Sciatic nerve (tissue), 2 donors: ENCODE measurements around the gene NKX2-4. TPM values are rescaled to one million over a fixed set of nuclear protein-coding genes. Genes with fewer than 3 reads are reported as not detected.
"Not testable (repeated sequence)": the region's sequence is repeated elsewhere in the genome, so short reads cannot be mapped to it uniquely, and the experiment has no call there.

Source experiments
- ATAC-seq: fragments of 200-7000 bp; cut with Tn5 transposase; one replicate; pipeline ENCODE4 v1.9.1; 2020; ENCODE audit warnings: mild to moderate bottlenecking, moderate library complexity
- DNase-seq: peaks from one replicate; pipeline ENCODE4 v3.0.0-alpha.2; 2020; ENCODE audit warnings: low spot score
- intact Hi-C: fragments of 100-400 bp; cut with DNase I; formaldehyde crosslinking; loops from one replicate; pipeline ENCODE4 v1.14.2; 2022
- total RNA-seq: library from RNA; stranded (reverse); fragmentation: NEBNext Ultra II Directional; extraction: Animal tissue kit (Norgen Biotek cat#: 25700); gene quantifications from one replicate; pipeline ENCODE4 v1.2.1, GENCODE V29; 2021
- donor health status: DM: no; HTN: no; CAD: no.
- donor health status: DM: no; HTN: no; CAD: no.

NKX2-4 gene
- total RNA-seq, 1 donor from 2014 or later: not detected

DNA sequence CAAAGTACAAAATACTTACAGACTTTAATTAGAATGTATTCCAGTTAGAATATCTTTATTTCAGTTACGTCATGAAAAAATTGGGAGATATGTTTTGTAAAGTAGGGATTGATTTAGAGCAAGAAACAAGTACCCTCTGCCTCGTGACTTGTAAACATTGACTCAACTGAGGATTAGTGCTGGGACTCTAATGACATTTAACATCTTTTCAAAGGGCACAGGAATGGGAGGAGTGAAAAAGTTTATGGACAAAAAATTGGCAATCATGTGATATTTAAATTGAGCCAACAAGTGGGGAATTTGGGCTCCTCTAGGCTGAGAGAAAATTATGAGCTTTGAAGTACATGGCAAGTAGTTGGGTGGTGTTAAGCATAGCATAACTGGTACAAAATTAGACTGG lies 25.3 kb downstream of the NKX2-4 start:
- intact Hi-C loops: no loop called here
- ATAC-seq (no peak), DNase-seq (no peak)

DNA sequence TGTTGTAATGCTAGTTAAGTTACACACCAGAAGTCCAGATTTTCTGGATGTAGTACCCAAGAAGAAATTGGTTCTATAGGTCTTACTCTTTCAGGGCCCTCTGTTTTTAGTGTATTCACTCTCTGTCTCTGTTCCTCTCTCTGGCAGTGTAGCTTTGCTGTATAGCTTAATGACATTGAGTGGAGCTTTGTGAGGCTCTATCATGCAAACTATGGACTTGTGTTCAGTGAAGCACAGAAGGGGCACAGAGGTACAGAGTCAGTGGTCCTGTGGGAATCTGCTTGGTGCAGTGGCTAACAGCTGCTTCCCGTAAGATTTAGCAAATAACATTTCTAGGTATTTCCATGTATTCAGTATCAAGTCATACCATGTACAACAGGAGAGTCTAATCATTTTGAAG lies 26.1 kb downstream of the NKX2-4 start:
- intact Hi-C loops: no loop called here
- no peak for DNase-seq
- ATAC-seq: no peak

DNA sequence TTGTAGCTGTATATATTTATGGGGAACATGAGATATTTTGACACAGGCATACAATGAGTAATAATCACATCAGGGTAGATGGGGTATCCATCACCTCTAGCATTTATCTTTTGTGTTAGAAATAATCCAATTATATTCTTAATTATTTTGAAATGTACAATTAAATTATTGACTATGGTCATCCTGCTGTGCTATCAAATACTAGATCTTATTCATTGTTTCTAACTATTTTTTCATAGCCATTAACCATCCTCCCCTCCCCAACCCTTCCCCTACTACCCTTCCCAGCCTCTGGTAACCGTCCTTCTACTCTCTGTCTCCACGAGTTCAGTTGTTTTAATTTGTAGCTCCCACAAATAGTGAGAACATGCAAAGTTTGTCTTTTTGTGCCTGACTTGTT lies 28.5 kb downstream of the NKX2-4 start:
- ATAC-seq: no peak
- intact Hi-C loops: no loop called here
- no peak for DNase-seq

DNA sequence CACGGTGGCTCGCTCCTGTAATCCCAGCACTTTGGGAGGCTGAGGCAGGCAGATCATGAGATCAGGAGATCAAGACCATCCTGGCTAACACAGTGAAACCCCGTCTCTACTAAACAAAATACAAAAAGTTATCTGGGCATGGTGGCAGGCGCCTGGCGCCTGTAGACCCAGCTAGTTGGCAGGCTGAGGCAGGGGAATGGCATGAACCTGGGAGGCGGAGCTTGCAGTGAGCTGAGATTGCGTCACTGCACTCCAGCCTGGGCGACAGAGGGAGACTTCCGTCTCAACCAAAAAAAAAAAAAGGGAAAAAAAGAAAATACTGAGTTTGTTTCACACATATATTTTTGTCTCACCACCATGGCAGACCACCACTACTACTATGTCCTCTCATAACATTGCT lies 31.1 kb downstream of the NKX2-4 start:
- intact Hi-C loops, DNase-seq, ATAC-seq: not testable (repeated sequence)

DNA sequence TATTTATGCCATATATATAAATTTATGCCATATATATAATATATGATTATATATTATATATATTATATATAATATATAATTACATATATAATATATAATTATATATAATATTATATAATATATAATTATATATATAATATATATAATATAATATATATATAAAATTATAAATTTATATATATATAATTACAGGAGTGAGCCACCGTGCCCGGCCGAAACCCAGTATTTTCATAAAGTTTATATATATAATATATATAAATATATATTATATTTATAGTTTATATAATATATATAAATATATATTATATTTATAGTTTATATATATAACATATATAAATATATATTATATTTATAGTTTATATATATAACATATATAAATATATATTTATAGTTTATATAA lies 31.6 kb downstream of the NKX2-4 start:
- ATAC-seq (no peak), DNase-seq (no peak)
- intact Hi-C loops: no loop called here

DNA sequence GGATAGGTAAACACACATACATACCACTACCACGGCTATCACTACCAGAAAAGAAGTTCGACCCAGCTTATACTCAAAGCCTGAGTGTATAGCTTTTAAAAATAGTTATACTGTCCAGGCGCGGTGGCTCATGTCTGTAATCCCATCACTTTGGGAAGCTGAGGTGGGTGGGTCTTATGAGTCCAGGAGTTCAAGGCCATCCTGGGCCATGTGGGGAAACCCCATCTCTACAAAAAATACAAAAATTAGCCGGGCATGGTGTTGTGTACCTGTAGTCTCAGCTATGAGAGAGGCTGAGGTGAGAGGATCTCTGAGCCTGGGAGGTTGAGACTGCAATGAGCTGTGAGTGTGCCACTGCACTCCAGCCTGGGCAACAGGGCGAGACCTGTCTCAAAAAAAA lies 32.9 kb downstream of the NKX2-4 start:
- DNase-seq: no peak
- intact Hi-C loops: no loop called here
- ATAC-seq: no peak

DNA sequence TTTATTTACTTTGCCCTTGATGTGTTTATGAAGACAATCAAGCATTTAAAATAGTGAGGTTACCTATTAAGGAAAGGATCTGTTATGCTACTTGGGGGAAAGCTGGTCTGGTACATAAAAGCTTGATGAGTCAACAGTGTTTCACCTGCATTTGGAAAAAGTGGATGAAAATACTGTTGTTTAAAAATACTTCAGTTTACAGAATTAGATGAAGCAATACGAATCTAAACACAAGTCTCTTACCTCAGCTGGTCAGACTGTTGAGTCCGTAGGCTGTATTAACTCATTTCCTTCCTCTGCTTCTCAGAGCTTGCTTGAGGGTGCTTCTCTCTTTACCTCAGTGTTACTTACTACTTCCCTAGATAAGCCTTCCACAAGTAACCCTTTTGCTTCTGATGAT lies 36.1 kb downstream of the NKX2-4 start:
- ATAC-seq (no peak), DNase-seq (no peak)
- intact Hi-C loops: no loop called here

DNA sequence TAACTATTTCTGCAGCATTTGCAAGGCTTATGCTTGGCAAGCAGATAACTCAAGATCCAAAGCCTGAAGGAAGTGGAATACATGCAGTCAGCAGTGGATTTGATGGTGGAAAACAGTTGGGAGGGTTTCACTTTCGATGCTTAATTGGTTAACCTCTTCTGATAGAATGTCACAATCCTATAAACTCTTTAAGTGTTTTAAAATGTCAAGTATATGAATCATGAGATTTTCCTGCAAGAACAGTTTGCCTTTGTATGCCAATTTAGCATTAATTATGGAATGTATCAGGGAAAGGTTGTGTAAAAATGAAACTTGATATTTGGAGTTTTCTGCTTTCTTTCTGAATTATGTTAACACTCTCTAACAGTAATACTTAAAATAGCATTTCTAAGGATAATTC lies 36.6 kb downstream of the NKX2-4 start:
- intact Hi-C loops: no loop called here
- ATAC-seq: no peak

GRCh38 chr20:21358737-21359136 lies 38.6 kb downstream of the NKX2-4 start:
- intact Hi-C loops: no loop called here
- DNase-seq (no peak), ATAC-seq (no peak)

More for the DNA sequence above, 36.6 kb downstream of the NKX2-4 start:
- no peak for DNase-seq

DNA sequence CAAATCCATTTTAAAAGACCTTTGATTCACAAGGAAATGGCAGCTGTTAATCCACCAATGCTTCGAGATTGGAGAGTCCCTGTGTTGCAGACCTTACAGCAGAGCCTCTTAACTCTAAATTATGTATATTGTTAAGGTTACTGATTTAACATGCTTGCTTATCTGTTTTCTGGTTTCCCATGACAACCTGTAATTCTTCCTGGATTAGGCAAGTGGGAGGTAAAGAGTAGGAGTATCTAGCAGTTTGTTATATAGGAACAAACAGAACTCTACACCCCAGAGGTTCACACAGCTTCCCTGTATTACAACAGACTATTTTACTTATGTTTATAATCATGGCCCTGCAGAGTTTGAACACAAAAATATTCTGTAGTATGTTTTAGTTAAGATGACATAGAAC lies 39.5 kb downstream of the NKX2-4 start:
- no peak for DNase-seq
- no peak for ATAC-seq
- intact Hi-C loops: no loop called here

- ATAC-seq (no peak), DNase-seq (no peak)
- intact Hi-C loops: no loop called here
Observed at GRCh38 chr20:21356386-21356785, 40.9 kb downstream of the NKX2-4 start.

DNA sequence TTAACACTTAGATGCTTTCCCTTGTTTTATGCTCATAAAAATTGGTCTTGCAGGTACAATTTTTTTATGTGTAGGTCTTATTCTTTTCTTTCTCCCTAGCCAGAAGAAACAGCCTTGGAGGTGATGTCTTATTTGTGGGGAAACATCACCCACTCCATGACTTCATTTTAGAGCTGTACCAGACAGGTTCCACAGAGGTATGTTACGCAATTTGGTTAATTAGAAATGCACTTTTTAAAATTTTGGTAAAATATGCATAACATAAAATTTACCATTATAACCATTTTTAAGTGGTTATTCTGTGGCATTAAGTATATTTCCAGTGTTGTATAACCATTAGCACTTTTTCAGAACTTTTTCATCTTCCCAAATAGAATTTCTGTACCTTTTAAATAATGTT lies 41.3 kb downstream of the NKX2-4 start:
- no peak for DNase-seq
- ATAC-seq: no peak
- intact Hi-C loops: no loop called here

DNA sequence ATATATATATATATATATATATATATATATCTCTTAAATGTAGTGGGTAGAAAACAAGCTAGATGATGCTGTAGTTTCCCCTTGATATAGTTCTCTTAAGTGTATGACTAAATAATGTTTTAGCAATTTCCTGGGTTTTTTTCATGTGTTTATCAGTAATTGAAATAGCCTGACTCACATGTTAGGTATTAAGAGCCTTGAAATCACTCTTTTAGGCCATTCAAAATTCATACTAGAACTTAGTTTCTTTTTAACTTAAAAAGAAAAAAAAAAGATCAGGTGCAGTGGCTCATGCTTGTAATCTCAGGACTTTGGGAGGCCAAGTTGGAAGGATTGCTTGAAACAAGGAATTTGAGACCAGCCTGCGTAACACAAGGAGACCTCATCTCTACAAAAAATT lies 44.1 kb downstream of the NKX2-4 start:
- no peak for DNase-seq
- intact Hi-C loops: no loop called here
- ATAC-seq: no peak

DNA sequence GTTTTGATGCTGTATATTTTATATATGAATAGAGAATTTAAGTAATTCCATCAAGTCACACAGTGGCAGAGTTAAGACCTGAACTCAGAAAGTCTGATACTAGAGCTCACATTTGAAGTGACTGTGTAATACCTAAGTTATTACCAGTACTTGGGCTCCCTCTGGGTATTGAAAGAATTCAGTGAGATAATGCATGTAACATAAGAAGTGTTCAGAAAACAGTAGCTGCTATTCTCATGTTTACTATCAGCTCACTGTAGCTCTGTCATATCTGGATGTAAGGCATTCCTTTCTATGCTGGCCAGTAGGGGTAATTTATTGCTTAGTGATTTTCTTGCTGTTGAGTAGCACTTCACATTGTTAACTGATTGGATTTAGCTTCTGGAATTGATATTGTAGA lies 44.6 kb downstream of the NKX2-4 start:
- DNase-seq (no peak), ATAC-seq (no peak)
- intact Hi-C loops: no loop called here

Other genes with a start within 250 kb of the NKX2-4 start
- 45.3 TPM for gene XRN2, start 94.2 kb downstream of the NKX2-4 start, total RNA-seq
- gene NKX2-2, start 116.5 kb upstream of the NKX2-4 start, total RNA-seq: not detected